ENCODE measurements around the gene MAN1C1. TPM values are rescaled to one million over a fixed set of nuclear protein-coding genes. Genes with fewer than 3 reads are reported as not detected.

MAN1C1 gene
- total and polyA plus RNA-seq, 8 donors = 2.1 to 9.2 (median 4.0) TPM

DNA sequence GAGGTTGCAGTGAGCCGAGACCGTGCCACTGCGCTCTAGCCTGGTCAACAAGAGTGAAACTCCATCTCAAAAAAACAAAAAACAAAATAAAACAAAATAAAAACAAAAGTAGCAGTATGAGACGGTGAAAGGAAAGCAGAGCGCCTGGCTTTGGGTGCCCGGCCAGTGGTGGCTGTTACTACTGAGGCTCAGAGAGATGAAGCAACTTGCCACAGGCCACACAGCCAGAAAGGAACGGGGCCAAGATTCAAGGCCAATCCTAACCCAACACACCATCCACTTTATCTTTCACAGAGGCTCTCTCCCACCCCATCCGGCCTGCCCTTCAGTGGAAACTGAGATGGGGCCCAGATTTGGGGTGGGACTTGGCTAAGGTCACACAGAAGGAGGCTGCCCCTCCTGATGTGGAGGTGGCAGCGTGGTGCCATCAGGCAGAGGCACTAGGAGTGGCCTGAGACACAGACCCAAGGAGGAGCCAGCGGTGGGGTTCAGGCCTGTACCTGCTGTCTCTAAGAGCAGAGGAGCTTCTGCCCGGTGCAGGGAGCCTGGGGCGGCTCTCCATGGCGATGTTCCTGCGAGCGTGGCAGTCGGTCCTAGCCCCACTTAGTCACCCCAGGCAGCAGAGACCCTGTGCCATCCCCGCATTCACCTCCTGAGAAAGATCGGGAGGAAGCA, 40.0 kb upstream of the MAN1C1 start:
- DNase-seq (no peak), FAIRE-seq (no peak), ATAC-seq (no peak)
- intact Hi-C loops (cut with DNase I) = no loop called here
- Histone ChIP-seq H3K36me3 (no peaks in the 10 kb centered on the region), H3K4me1 (no peaks in the 10 kb centered on the region), H3K27me3 (no peaks in the 10 kb centered on the region), H3K27ac (no peak overlapping the region), H3K9me3 (no peaks in the 10 kb centered on the region), H3K4me3 (no peak overlapping the region)
- TF ChIP-seq, protein P1, sequence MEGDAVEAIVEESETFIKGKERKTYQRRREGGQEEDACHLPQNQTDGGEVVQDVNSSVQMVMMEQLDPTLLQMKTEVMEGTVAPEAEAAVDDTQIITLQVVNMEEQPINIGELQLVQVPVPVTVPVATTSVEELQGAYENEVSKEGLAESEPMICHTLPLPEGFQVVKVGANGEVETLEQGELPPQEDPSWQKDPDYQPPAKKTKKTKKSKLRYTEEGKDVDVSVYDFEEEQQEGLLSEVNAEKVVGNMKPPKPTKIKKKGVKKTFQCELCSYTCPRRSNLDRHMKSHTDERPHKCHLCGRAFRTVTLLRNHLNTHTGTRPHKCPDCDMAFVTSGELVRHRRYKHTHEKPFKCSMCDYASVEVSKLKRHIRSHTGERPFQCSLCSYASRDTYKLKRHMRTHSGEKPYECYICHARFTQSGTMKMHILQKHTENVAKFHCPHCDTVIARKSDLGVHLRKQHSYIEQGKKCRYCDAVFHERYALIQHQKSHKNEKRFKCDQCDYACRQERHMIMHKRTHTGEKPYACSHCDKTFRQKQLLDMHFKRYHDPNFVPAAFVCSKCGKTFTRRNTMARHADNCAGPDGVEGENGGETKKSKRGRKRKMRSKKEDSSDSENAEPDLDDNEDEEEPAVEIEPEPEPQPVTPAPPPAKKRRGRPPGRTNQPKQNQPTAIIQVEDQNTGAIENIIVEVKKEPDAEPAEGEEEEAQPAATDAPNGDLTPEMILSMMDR (IDR thresholded peaks at IDR 0.05) = no peak
- 89 to 93% methylated on average over 18 of the region's 18 CpGs for WGBS, 2 donors

DNA sequence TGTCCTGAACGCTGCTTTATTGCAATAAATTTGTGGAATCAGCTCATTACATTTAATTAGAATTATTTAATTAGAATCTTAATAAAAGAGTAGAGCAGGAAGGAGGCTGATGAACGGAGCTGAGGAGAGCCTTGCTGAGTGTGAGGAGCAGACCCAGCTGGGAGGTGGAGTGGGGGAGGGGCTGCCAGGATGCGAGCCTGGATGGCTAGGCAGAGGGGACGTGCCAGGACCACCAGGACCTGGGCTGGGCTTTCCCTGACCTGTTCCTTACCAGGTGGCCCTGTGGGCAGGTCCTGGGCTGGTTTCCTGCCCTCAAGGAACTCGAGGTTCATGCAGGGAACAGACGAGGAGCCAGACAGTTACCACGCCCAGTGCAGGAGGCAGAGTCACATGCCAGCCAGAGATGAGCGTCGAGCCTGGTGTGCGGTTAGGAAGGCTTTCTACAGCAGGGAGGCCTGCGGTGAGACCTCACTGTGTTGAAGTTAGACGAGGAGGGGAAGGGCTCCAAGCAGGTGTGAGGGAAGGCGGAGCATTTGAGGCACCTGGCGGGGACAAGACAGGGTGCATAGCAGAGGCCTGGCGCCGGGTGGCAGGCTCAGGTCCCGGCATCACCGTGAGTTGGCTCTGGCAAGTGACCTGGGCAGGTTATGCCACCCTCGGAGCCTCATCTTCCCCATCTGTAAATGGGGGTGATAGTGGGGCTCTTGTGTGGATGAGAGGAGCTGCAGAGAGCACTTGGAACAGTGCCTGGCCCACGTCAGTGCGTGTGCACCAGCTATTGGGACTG, 39.3 kb upstream of the MAN1C1 start:
- intact Hi-C loops (cut with DNase I) = no loop called here
- H3K36me3 ChIP-seq = no peaks in the 10 kb centered on the region
- no peak overlapping the region for H3K27ac ChIP-seq
- 82 to 85% methylated on average over 21 of the region's 21 CpGs for WGBS, 2 donors
- FAIRE-seq (no peak), DNase-seq (no peak), ATAC-seq (no peak)
- no peak overlapping the region for H3K4me3 ChIP-seq
- no peaks in the 10 kb centered on the region for H3K4me1 ChIP-seq
- no peaks in the 10 kb centered on the region for H3K9me3 ChIP-seq
- no peaks in the 10 kb centered on the region for H3K27me3 ChIP-seq
- TF ChIP-seq, protein P1 (IDR thresholded peaks at IDR 0.05) = no peak

DNA sequence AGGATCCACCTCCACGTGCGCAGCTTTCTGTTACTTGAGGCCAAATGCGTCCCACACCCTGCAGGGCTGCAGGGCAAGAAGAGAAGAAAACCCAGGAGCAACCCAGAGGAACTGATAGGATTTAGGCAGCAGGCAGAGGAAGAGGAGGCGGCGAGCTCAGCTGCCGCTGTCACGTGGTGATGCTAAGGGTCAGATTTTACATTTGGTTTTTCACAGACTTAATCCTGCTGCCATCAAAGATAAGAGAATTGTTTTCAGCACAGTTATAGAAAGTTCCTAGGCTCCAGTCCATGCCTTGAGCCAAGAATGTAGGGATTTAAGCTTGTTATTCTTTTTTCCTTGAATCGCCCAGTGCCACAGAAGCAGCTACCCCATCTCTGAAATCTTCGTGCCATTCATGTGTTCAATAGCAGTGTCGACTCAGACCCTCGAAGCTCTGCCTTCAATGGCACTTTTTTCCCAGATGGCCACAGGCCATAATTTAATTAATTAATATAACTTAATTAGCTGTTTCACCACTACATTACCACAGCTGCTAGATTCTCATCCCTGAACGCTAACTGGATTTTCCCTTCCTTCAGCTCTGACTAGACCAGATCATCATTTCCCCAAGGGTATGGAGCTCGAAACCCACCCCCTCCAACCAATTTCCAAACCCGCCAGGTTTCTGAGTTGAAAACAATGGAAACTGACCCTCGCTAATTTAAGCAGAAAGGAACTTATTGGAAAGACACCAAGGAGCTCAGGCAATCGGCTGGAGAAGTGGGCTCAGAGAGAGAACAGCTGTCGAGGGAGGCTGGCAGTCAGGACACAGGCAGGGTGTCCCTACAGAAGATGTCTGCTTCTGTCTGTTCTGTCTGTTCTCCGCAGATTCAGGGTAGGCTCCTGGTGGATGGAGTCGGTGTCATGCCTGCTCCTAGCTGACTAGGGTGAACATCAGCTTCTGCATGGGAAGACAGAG, 37.0 kb upstream of the MAN1C1 start:
- DNase-seq = no peak
- Histone ChIP-seq H3K9me3 (no peaks in the 10 kb centered on the region), H3K36me3 (no peaks in the 10 kb centered on the region), H3K4me1 (no peaks in the 10 kb centered on the region), H3K27me3 (no peaks in the 10 kb centered on the region), H3K4me3 (no peak overlapping the region), H3K27ac (no peak overlapping the region)
- no peak for ATAC-seq
- intact Hi-C loops (cut with DNase I) = no loop called here
- no peak for FAIRE-seq
- 85 to 88% methylated on average over 19 of the region's 19 CpGs for WGBS, 2 donors
- TF ChIP-seq, protein P1 (IDR thresholded peaks at IDR 0.05) = no peak

DNA sequence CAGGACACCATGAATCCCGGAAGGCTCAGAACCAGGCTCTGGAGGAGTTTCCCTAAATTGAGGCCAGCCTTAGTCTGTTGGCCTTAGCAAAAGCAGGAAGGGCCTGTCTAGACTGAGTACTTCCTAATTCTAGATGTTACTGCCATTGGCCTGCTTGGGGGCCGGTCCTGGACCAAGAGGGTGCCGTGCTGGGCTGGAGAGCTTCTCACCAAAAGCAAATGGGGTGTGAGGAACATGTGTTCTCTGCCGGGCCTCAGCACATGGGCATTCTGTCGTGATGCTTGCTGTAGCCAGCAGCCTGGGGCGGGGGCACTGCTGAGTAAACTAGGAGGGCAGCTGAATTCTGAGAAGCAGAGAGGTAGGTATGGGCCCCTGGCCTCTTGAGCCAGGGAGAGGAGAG, 35.7 kb upstream of the MAN1C1 start:
- H3K27me3 ChIP-seq = no peaks in the 10 kb centered on the region
- no peaks in the 10 kb centered on the region for H3K36me3 ChIP-seq
- H3K9me3 ChIP-seq = no peaks in the 10 kb centered on the region
- no peaks in the 10 kb centered on the region for H3K4me1 ChIP-seq
- intact Hi-C loops (cut with DNase I) = no loop called here
- TF ChIP-seq, protein P1 (IDR thresholded peaks at IDR 0.05) = no peak
- H3K4me3 ChIP-seq = no peak overlapping the region
- WGBS, 2 donors = 87 to 94% methylated on average over 6 of the region's 6 CpGs
- ATAC-seq (peak in 2 of 4 donors; percentile 29 to 37), FAIRE-seq (no peak), DNase-seq (no peak)
- no peak overlapping the region for H3K27ac ChIP-seq

Measured in pancreas (tissue), 10 donors.